ENCODE data around the gene SEMA5B. TPM values are rescaled to one million over a fixed set of nuclear protein-coding genes. Genes with fewer than 3 reads are reported as not detected.

SEMA5B gene
- total RNA-seq, 1 experiment from 2014 or later, result 9.4 TPM

- H3K14ac ChIP-seq (ENCODE audit: insufficient read depth, low read length), result no peak overlapping the region
- DNase-seq, result no peak
Measured at GRCh38 chr3:123038751-123039150, 11.2 kb upstream of the SEMA5B start.

More at GRCh38 chr3:123038751-123039150, 11.2 kb upstream of the SEMA5B start:
- Histone ChIP-seq H3T11ph (ENCODE audit: low read length) (no peak overlapping the region), H4K20me1 (ENCODE audit: control insufficient read depth, insufficient read depth, insufficient read length) (no peaks in the 10 kb centered on the region), H2BK120ac (ENCODE audit: low read depth, low read length, poor library complexity, severe bottlenecking) (no peak overlapping the region), H3K23ac (ENCODE audit: insufficient read length, low read depth, low read length) (no peak overlapping the region), H3K27ac (ENCODE audit: insufficient read length, low read depth, low read length) (no peak overlapping the region), H3K79me1 (ENCODE audit: insufficient read depth, low read depth, low read length, poor library complexity, severe bottlenecking) (no peaks in the 10 kb centered on the region), H4K91ac (ENCODE audit: insufficient read length, low read depth, low read length) (no peak overlapping the region), H2BK15ac (ENCODE audit: low read depth, low read length) (no peak overlapping the region), H3K9me3 (ENCODE audit: control insufficient read depth, low read depth, low read length) (no peaks in the 10 kb centered on the region), H2AFZ (ENCODE audit: low read length) (no peak overlapping the region), H3K23me2 (ENCODE audit: insufficient read length, low read depth, low read length, poor library complexity, severe bottlenecking) (no peaks in the 10 kb centered on the region), H3K4me1 (ENCODE audit: insufficient read depth, low read length) (peaks cover 2% of the 10 kb centered on the region; the same call in 1 of the 2 replicates), H3K79me2 (ENCODE audit: insufficient read depth, low read length) (no peaks in the 10 kb centered on the region), H4K5ac (ENCODE audit: insufficient read length, low read depth, low read length) (no peak overlapping the region), H3K9ac (ENCODE audit: extremely low read depth, insufficient read length, low read length) (no peak overlapping the region), H3K4ac (ENCODE audit: low read depth, low read length) (no peak overlapping the region), H2AK5ac (ENCODE audit: insufficient read length, low read length) (no peak overlapping the region), H3K4me2 (ENCODE audit: insufficient read depth, insufficient read length, low read length) (no peak overlapping the region), H2BK5ac (ENCODE audit: insufficient read length, low read length) (no peak overlapping the region), H3K56ac (ENCODE audit: insufficient read length, low read depth, low read length) (no peak overlapping the region), H2BK12ac (ENCODE audit: insufficient read length, low read depth, low read length) (no peak overlapping the region), H3K18ac (ENCODE audit: insufficient read length, low read depth, low read length) (no peak overlapping the region), H2BK20ac (ENCODE audit: low read depth, low read length, poor library complexity, severe bottlenecking) (no peak overlapping the region), H3K27me3 (ENCODE audit: insufficient read depth, low read length) (no peaks in the 10 kb centered on the region), H4K8ac (replicated peaks; ENCODE audit: insufficient read length, low read depth, low read length) (no peak overlapping the region)
- H3K9me3 Mint-ChIP-seq, result no peaks in the 10 kb centered on the region
- no peak overlapping the region for H3K4me3 Mint-ChIP-seq
- TF ChIP-seq, protein P1, sequence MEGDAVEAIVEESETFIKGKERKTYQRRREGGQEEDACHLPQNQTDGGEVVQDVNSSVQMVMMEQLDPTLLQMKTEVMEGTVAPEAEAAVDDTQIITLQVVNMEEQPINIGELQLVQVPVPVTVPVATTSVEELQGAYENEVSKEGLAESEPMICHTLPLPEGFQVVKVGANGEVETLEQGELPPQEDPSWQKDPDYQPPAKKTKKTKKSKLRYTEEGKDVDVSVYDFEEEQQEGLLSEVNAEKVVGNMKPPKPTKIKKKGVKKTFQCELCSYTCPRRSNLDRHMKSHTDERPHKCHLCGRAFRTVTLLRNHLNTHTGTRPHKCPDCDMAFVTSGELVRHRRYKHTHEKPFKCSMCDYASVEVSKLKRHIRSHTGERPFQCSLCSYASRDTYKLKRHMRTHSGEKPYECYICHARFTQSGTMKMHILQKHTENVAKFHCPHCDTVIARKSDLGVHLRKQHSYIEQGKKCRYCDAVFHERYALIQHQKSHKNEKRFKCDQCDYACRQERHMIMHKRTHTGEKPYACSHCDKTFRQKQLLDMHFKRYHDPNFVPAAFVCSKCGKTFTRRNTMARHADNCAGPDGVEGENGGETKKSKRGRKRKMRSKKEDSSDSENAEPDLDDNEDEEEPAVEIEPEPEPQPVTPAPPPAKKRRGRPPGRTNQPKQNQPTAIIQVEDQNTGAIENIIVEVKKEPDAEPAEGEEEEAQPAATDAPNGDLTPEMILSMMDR (conservative IDR thresholded peaks at IDR 0.05), result no peak
- peaks cover 6 to 8% of the 10 kb centered on the region in 2 experiments for H3K4me1 Mint-ChIP-seq
- H3K27ac Mint-ChIP-seq, result no peak overlapping the region
- peaks cover 26% of the 10 kb centered on the region for H3K27me3 Mint-ChIP-seq (ENCODE audit: low read depth)
- H3K36me3 Mint-ChIP-seq (ENCODE audit: insufficient read depth in 1 of 3, low read depth in 3 of 3), result no peaks in the 10 kb centered on the region

Measured in H9 (cell line).